SH-SY5Y (cell line): ENCODE measurements around the gene ZSWIM9.

Experiments used
- GATA2 ChIP-seq: IDR thresholded peaks from 2 replicates; pipeline ENCODE4 v1.6.1; 2011; ENCODE audit warnings: mild to moderate bottlenecking, low read depth, low read length
- GATA3 ChIP-seq: IDR thresholded peaks from 2 replicates; pipeline ENCODE4 v1.6.1; 2011; ENCODE audit warnings: low read depth, mild to moderate bottlenecking, low read length, moderate library complexity

DNA sequence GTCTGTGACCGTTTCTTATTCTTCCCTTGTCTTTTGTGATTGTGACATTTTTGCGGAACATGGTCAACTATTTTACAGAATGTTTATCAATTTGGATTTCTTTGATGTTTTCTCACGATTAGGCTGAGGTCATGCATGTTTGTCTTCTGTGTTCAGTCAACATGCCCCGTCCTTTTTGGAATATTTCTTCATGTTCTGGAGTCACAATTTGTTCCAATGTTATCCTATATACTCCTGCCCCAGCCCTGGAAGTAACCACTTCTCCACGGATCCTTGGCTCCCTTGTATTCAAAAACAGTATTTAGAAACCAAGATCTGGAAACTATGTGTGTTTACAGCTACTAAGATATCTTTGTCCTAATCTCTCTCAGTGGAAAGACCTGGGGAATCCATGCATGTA, 75.6 kb downstream of the ZSWIM9 start:
- TF ChIP-seq GATA2 (no peak), GATA3 (no peak)
